H1 (cell line): ENCODE measurements around the gene LIPT2. TPM values are rescaled to one million over a fixed set of nuclear protein-coding genes. Genes with fewer than 3 reads are reported as not detected.
A peak's percentile ranks its signal among the peaks of the same experiment; 100 is the strongest.

Experiments
- CBX5 ChIP-seq: fragments of 300-800, 300-1000 bp; sonication (generic); IDR thresholded peaks from 2 replicates; pipeline ENCODE4 v1.7.1; 2016; ENCODE audit warnings: antibody characterized with exemption, low read length, low read depth
- CBX8 ChIP-seq: fragments of 300-800, 300-1000 bp; sonication (generic); IDR thresholded peaks from 2 replicates; pipeline ENCODE4 v1.7.1; 2016; ENCODE audit warnings: low read depth, low read length, borderline replicate concordance
- EP300 ChIP-seq, 2 experiments: IDR thresholded peaks; 1 replicate in 1 of 2; 2 replicates in 1 of 2; pipeline ENCODE4 v1.6.1; 2011 to 2012; ENCODE audit warnings: low read depth in 2 of 2, low read length in 2 of 2, mild to moderate bottlenecking in 2 of 2, borderline replicate concordance in 1 of 2, inconsistent platforms in 1 of 2, moderate library complexity in 1 of 2
- GTF2F1 ChIP-seq: IDR thresholded peaks from 2 replicates; pipeline ENCODE4 v1.6.1; 2012; ENCODE audit warnings: low read depth, low read length, improper control_type of control experiment, borderline replicate concordance
- HDAC2 ChIP-seq, 2 experiments: fragments of 300-600 bp in 1 of 2; sonication (generic) in 1 of 2; IDR thresholded peaks; 2 replicates each; pipeline ENCODE4 v1.6.1; 2011 to 2012; ENCODE audit warnings: low read depth in 2 of 2, low read length in 2 of 2, mild to moderate bottlenecking in 2 of 2, moderate library complexity in 2 of 2, borderline replicate concordance in 1 of 2, inconsistent platforms in 1 of 2
- JUND ChIP-seq: IDR thresholded peaks from 2 replicates; pipeline ENCODE4 v1.6.1; 2011; ENCODE audit warnings: mild to moderate bottlenecking, improper control_type of control experiment, low read length
- KDM1A ChIP-seq: fragments of 200-600, 300-600 bp; sonication (generic); IDR thresholded peaks from 2 replicates; pipeline ENCODE4 v1.7.1; 2016; ENCODE audit warnings: mild to moderate bottlenecking, low read length, borderline replicate concordance
- KDM4A ChIP-seq: IDR thresholded peaks from one replicate; pipeline ENCODE4 v1.7.1; 2012; ENCODE audit warnings: low read depth, mild to moderate bottlenecking, moderate library complexity, low read length, inconsistent platforms; ENCODE audit not compliant: severe bottlenecking
- NANOG ChIP-seq: IDR thresholded peaks from 2 replicates; pipeline ENCODE4 v1.6.1; 2011; ENCODE audit warnings: low read length, low read depth, mild to moderate bottlenecking, inconsistent platforms; ENCODE audit not compliant: insufficient read depth, poor library complexity, severe bottlenecking
- NRF1 ChIP-seq: IDR thresholded peaks from 2 replicates; pipeline ENCODE4 v1.6.1; 2011; ENCODE audit warnings: mild to moderate bottlenecking, low read depth, low read length, improper control_type of control experiment
- RAD21 ChIP-seq, 2 experiments: IDR thresholded peaks in 1 of 2; conservative IDR thresholded peaks in 1 of 2; 2 replicates each; pipeline ENCODE4 v1.6.1; 2011; ENCODE audit warnings: low read depth in 2 of 2, low read length in 2 of 2, improper control_type of control experiment in 1 of 2, inconsistent platforms in 1 of 2, mild to moderate bottlenecking in 1 of 2, moderate library complexity in 1 of 2
- RNF2 ChIP-seq: fragments of 200-900, 300-1000 bp; sonication (generic); IDR thresholded peaks from 2 replicates; pipeline ENCODE4 v1.7.1; 2016; ENCODE audit warnings: borderline replicate concordance, low read depth, mild to moderate bottlenecking, antibody characterized with exemption, low read length; ENCODE audit not compliant: poor library complexity, severe bottlenecking; ENCODE audit errors: missing control alignments
- SAP30 ChIP-seq: fragments of 300-600 bp; sonication (generic); IDR thresholded peaks from 2 replicates; pipeline ENCODE4 v1.7.1; 2012; ENCODE audit warnings: low read length, moderate library complexity, mild to moderate bottlenecking, inconsistent platforms; ENCODE audit not compliant: insufficient read depth, insufficient replicate concordance
- SIX5 ChIP-seq: IDR thresholded peaks from 2 replicates; pipeline ENCODE4 v1.6.1; 2011; ENCODE audit warnings: mild to moderate bottlenecking, low read depth, low read length
- TCF12 ChIP-seq: IDR thresholded peaks from 2 replicates; pipeline ENCODE4 v1.6.1; 2011; ENCODE audit warnings: low read depth, mild to moderate bottlenecking, low read length
- polyA plus RNA-seq, 7 experiments: library from polyadenylated mRNA; depleted of rRNA in 3 of 7; stranded (reverse) in 5 of 7; unstranded in 2 of 7; fragments of >200 nt in 5 of 7; fragments of 200-250 nt in 2 of 7; gene quantifications; 1 replicate in 5 of 7; 2 replicates in 1 of 7; 4 replicates in 1 of 7; pipeline versions ENCODE4 v1.2.1 to v1.2.3, GENCODE V29; 2011 to 2013; ENCODE audit warnings: missing spikeins in 2 of 7, mixed read lengths in 2 of 7
- total RNA-seq: library from RNA; stranded (reverse); fragmentation: NEBNext Ultra II Directional; extraction: Animal tissue kit (Norgen Biotek cat#: 25700); gene quantifications from 2 replicates; pipeline ENCODE4 v1.2.1, GENCODE V29; 2021
- TF ChIP-seq, protein P1 (sequence below): IDR thresholded peaks from 2 replicates; pipeline ENCODE4 v1.6.1; 2012; ENCODE audit warnings: low read length, inconsistent platforms
- TF ChIP-seq, protein P2 (sequence below): IDR thresholded peaks from 2 replicates; pipeline ENCODE4 v1.6.1; 2012; ENCODE audit warnings: inconsistent platforms
- TF ChIP-seq, protein P3 (sequence below): IDR thresholded peaks from 2 replicates; pipeline ENCODE4 v1.6.1; 2012; ENCODE audit warnings: inconsistent platforms

Gene LIPT2
- total and polyA plus RNA-seq, 2 of the 8 experiments (the other 6 are each of a cell fraction or from before 2014, with no cell fraction given), result 6.4 to 16.7 TPM

DNA sequence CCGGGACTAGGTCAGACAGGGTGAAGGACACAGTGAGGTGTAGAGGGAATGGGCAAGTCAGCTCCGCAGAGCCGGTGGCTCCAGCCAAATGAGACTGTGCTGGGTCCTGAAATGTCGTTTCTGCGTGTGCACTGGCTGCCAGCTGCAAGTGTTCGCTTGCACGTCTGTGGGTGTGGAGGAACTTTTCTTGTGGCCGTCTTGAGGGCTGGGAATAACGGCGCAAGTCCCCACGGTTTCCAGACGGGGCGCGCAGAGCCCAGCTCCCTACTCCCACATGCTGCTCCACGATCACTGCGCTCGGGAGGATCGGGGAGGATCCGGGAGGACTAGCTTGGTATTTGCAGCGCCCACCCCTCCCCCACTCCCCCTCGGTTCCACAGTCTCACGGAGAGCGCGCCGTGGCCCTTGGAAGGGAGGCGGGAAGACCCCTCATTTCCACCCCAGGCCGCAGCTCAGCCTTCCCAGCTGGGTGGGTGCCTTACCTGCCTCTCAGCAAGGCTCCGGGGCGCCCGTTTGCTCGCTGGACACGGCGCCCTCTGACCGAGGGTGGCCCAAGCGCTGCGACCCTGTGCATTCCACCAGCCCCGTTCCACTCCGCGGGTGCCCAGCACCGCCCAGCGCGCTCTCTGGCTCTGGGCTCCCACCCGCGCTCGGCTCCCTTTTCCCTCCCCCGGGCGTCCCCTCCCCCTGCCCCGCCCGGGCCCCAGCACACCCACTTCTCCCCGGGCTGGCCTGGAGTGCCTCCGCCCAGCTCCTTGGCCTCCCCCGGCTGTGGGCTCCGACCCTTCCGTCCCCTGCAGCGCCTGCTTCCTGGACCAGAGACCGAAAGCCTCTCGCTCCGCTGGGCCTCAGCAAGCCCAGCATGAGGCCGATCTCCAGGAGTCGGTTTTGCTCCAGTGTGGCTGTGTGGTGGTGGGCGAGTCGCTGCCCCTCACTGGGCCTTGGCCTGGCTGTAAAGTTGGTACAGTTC is 26.3 kb downstream of the LIPT2 start, which contains the start of gene KCNE3 (continued):
- no peak for TF ChIP-seq NANOG
- no peak for TF ChIP-seq EP300 (IDR thresholded peaks at IDR 0.05; ENCODE audit: borderline replicate concordance in 1 of 2, low read depth in 2 of 2, low read length in 2 of 2)
- TF ChIP-seq CBX8, result no peak
- TF ChIP-seq, protein P1, sequence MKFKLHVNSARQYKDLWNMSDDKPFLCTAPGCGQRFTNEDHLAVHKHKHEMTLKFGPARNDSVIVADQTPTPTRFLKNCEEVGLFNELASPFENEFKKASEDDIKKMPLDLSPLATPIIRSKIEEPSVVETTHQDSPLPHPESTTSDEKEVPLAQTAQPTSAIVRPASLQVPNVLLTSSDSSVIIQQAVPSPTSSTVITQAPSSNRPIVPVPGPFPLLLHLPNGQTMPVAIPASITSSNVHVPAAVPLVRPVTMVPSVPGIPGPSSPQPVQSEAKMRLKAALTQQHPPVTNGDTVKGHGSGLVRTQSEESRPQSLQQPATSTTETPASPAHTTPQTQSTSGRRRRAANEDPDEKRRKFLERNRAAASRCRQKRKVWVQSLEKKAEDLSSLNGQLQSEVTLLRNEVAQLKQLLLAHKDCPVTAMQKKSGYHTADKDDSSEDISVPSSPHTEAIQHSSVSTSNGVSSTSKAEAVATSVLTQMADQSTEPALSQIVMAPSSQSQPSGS, result no peak
- TF ChIP-seq, protein P2, sequence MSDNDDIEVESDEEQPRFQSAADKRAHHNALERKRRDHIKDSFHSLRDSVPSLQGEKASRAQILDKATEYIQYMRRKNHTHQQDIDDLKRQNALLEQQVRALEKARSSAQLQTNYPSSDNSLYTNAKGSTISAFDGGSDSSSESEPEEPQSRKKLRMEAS, result peak; percentile 30; the same call in 1 of the 2 replicates
- TF ChIP-seq RNF2, result no peak
- no peak for TF ChIP-seq KDM4A
- TF ChIP-seq SIX5, result no peak
- TF ChIP-seq KDM1A, result no peak
- TF ChIP-seq JUND, result no peak
- no peak for TF ChIP-seq NRF1
- TF ChIP-seq, protein P3, sequence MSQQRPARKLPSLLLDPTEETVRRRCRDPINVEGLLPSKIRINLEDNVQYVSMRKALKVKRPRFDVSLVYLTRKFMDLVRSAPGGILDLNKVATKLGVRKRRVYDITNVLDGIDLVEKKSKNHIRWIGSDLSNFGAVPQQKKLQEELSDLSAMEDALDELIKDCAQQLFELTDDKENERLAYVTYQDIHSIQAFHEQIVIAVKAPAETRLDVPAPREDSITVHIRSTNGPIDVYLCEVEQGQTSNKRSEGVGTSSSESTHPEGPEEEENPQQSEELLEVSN, result no peak
- no peak for TF ChIP-seq GTF2F1
- no peak for TF ChIP-seq SAP30
- TF ChIP-seq RAD21 (IDR thresholded peaks at IDR 0.05 in 1 of 2, conservative IDR thresholded peaks at IDR 0.05 in 1 of 2; ENCODE audit: low read depth in 2 of 2, low read length in 2 of 2), result 0 out of 4 replicates have a peak, but pooled peaks of 1 of the 2 experiments have one; percentile 0
- TF ChIP-seq CBX5, result no peak
- no peak for TF ChIP-seq TCF12
- no peak; a peak in 2 of 4 replicates for TF ChIP-seq HDAC2 (IDR thresholded peaks at IDR 0.05; ENCODE audit: borderline replicate concordance in 1 of 2, low read depth in 2 of 2, low read length in 2 of 2)
